H1 (cell line): ENCODE results near the gene P2RX5. TPM values are rescaled to one million over a fixed set of nuclear protein-coding genes. Genes with fewer than 3 reads are reported as not detected.

Experiments
- CTCF ChIA-PET: fragments of 300-600 bp; sonication (Branson Sonifier 250); formaldehyde crosslinking; loops from one replicate; lab custom pipeline; 2021; ENCODE audit not compliant: partially characterized antibody; lab: Charles Lee
- POLR2A ChIA-PET: fragments of 300-600 bp; sonication (Branson Sonifier 250); formaldehyde crosslinking; loops from one replicate; lab custom pipeline; 2021; ENCODE audit warnings: inconsistent platforms; ENCODE audit not compliant: partially characterized antibody; lab: Charles Lee
- DNase-seq, 2 experiments: peaks; one replicate each; pipeline versions ENCODE4 v3.0.0 to v3.0.0-alpha.2; 2010 to 2022; ENCODE audit warnings: low spot score in 2 of 2, low read depth in 1 of 2, mixed read lengths in 1 of 2
- FAIRE-seq: peaks from 2 replicates; lab custom pipeline; 2011; peaks lifted over from hg19 to GRCh38; lab: Jason Lieb, UNC
- H2AFZ ChIP-seq: 2 replicates; pipeline ENCODE4 v1.8.1; 2012; ENCODE audit warnings: low read length, inconsistent platforms
- H2AK5ac ChIP-seq: 2 replicates; pipeline ENCODE4 v1.6.1; 2013; ENCODE audit warnings: low read depth, low read length
- H2BK120ac ChIP-seq: replicated peaks from 2 replicates; pipeline ENCODE3; 2013; ENCODE audit warnings: low read depth, low read length, inconsistent platforms
- H2BK12ac ChIP-seq: 2 replicates; pipeline ENCODE4 v1.6.1; 2013; ENCODE audit warnings: low read depth, low read length
- H2BK15ac ChIP-seq: 2 replicates; pipeline ENCODE4 v1.6.1; 2013; ENCODE audit warnings: low read length
- H2BK20ac ChIP-seq: 2 replicates; pipeline ENCODE4 v1.6.1; 2013; ENCODE audit warnings: low read length
- H2BK5ac ChIP-seq: 2 replicates; pipeline ENCODE4 v1.6.1; 2013; ENCODE audit warnings: low read depth, low read length
- H3K14ac ChIP-seq: 2 replicates; pipeline ENCODE4 v1.6.1; 2013; ENCODE audit warnings: inconsistent platforms; ENCODE audit not compliant: insufficient read length
- H3K18ac ChIP-seq: 2 replicates; pipeline ENCODE4 v1.6.1; 2013; ENCODE audit warnings: low read length; ENCODE audit errors: extremely low read depth
- H3K23ac ChIP-seq: 2 replicates; pipeline ENCODE4 v1.6.1; 2013; ENCODE audit warnings: inconsistent platforms; ENCODE audit not compliant: insufficient read length
- H3K23me2 ChIP-seq: 2 replicates; pipeline ENCODE4 v1.6.1; 2013; ENCODE audit warnings: low read depth, low read length
- H3K27ac ChIP-seq: 2 replicates; pipeline ENCODE4 v1.6.1; 2011; ENCODE audit warnings: low read depth, low read length, inconsistent platforms
- H3K27me3 ChIP-seq, 4 experiments: replicated peaks in 1 of 4; 1 replicate in 1 of 4; 2 replicates in 3 of 4; pipeline versions ENCODE4 v1.6.1 to v1.8.1; 2011 to 2013; ENCODE audit warnings: low read length in 3 of 4, mild to moderate bottlenecking in 3 of 4, inconsistent platforms in 2 of 4, mixed read lengths in 2 of 4, moderate library complexity in 1 of 4; ENCODE audit not compliant: control insufficient read depth in 3 of 4, insufficient read depth in 3 of 4; ENCODE audit errors: extremely low read depth in 1 of 4
- H3K36me3 ChIP-seq, 4 experiments: 2 replicates each; pipeline versions ENCODE4 v1.6.1 to v1.8.1; 2011 to 2013; ENCODE audit warnings: mild to moderate bottlenecking in 4 of 4, low read length in 3 of 4, moderate library complexity in 2 of 4, control low read depth in 1 of 4, inconsistent platforms in 1 of 4; ENCODE audit not compliant: insufficient read depth in 4 of 4, control insufficient read depth in 2 of 4
- H3K4ac ChIP-seq: replicated peaks from 2 replicates; pipeline ENCODE3; 2013; ENCODE audit warnings: low read length, low read depth, mixed read lengths, inconsistent platforms; ENCODE audit not compliant: insufficient read length
- H3K4me1 ChIP-seq, 4 experiments: replicated peaks in 1 of 4; 1 replicate in 1 of 4; 2 replicates in 3 of 4; pipeline versions ENCODE4 v1.6.1 to v1.8.1; 2011 to 2013; ENCODE audit warnings: low read length in 3 of 4, inconsistent platforms in 2 of 4, mixed read lengths in 1 of 4; ENCODE audit not compliant: insufficient read depth in 4 of 4, control insufficient read depth in 3 of 4
- H3K4me2 ChIP-seq, 2 experiments: 2 replicates each; pipeline versions ENCODE4 v1.6.1 to v1.8.1; 2011 to 2013; ENCODE audit warnings: low read depth in 2 of 2, low read length in 2 of 2, control low read depth in 1 of 2, inconsistent platforms in 1 of 2, mild to moderate bottlenecking in 1 of 2; ENCODE audit not compliant: insufficient read depth in 1 of 2
- H3K4me3 ChIP-seq, 4 experiments: fragments of 200-600, 300-600 bp in 1 of 4; sonication (generic), shearing (Covaris generic), sonication (Bioruptor Twin) in 1 of 4; 2 replicates each; pipeline versions ENCODE4 v1.5.1 to v1.8.1; 2011 to 2016; ENCODE audit warnings: low read length in 4 of 4, low read depth in 3 of 4, control low read depth in 2 of 4, inconsistent platforms in 2 of 4, mild to moderate bottlenecking in 2 of 4, mixed read lengths in 1 of 4, moderate library complexity in 1 of 4; ENCODE audit not compliant: insufficient read depth in 2 of 4; ENCODE audit errors: extremely low read depth in 1 of 4
- H3K56ac ChIP-seq: replicated peaks from 2 replicates; pipeline ENCODE3; 2013; ENCODE audit warnings: low read depth, mild to moderate bottlenecking, mixed read lengths, low read length, inconsistent platforms; ENCODE audit not compliant: insufficient read length
- H3K79me1 ChIP-seq: 2 replicates; pipeline ENCODE4 v1.6.1; 2013; ENCODE audit warnings: low read depth, low read length, control low read depth
- H3K79me2 ChIP-seq, 2 experiments: 2 replicates each; pipeline versions ENCODE4 v1.6.1 to v1.8.1; 2012 to 2013; ENCODE audit warnings: low read length in 2 of 2, mild to moderate bottlenecking in 2 of 2, inconsistent platforms in 1 of 2; ENCODE audit not compliant: insufficient read depth in 2 of 2, control insufficient read depth in 1 of 2
- H3K9ac ChIP-seq, 4 experiments: replicated peaks in 1 of 4; 1 replicate in 1 of 4; 2 replicates in 3 of 4; pipeline versions ENCODE4 v1.6.1 to v1.8.1; 2011 to 2013; ENCODE audit warnings: low read depth in 3 of 4, low read length in 3 of 4, control low read depth in 2 of 4, mild to moderate bottlenecking in 2 of 4, moderate library complexity in 2 of 4, inconsistent platforms in 1 of 4; ENCODE audit errors: extremely low read depth in 1 of 4
- H3K9me3 ChIP-seq, 2 experiments: 2 replicates each; pipeline versions ENCODE4 v1.6.1 to v1.8.1; 2012 to 2013; ENCODE audit warnings: mild to moderate bottlenecking in 2 of 2, moderate library complexity in 2 of 2, control low read depth in 1 of 2, inconsistent platforms in 1 of 2, low read depth in 1 of 2, low read length in 1 of 2, mixed read lengths in 1 of 2; ENCODE audit not compliant: insufficient read depth in 2 of 2
- H4K20me1 ChIP-seq, 2 experiments: replicated peaks in 1 of 2; 2 replicates each; pipeline versions ENCODE3 to v1.8.1; 2011 to 2013; ENCODE audit warnings: inconsistent platforms in 2 of 2, low read length in 2 of 2, mild to moderate bottlenecking in 1 of 2; ENCODE audit not compliant: insufficient read depth in 2 of 2, control insufficient read depth in 1 of 2
- H4K5ac ChIP-seq: 2 replicates; pipeline ENCODE4 v1.6.1; 2013; ENCODE audit warnings: low read length, low read depth, mixed read lengths, inconsistent platforms; ENCODE audit not compliant: insufficient read length
- H4K8ac ChIP-seq: 2 replicates; pipeline ENCODE4 v1.8.0; 2013; ENCODE audit warnings: mild to moderate bottlenecking, moderate library complexity, low read length, inconsistent platforms; ENCODE audit not compliant: insufficient read depth; ENCODE audit errors: extremely low read depth
- H4K91ac ChIP-seq: replicated peaks from 2 replicates; pipeline ENCODE3; 2013; ENCODE audit warnings: low read length, mixed read lengths, inconsistent platforms; ENCODE audit not compliant: insufficient read length
- MAX ChIP-seq: IDR thresholded peaks from 2 replicates; pipeline ENCODE4 v1.6.1; 2012; ENCODE audit warnings: inconsistent platforms
- TBP ChIP-seq: IDR thresholded peaks from 2 replicates; pipeline ENCODE4 v1.6.1; 2011; ENCODE audit warnings: low read depth, low read length, improper control_type of control experiment
- WGBS, 2 experiments: shearing (Covaris generic) in 1 of 2; methylation state at CpG; one replicate each; pipeline versions ENCODE4 v1.1.6 to v1.1.7; 2013 to 2015; ENCODE audit warnings: low lambda C conversion rate in 2 of 2, mixed read lengths in 2 of 2, inconsistent platforms in 1 of 2, low coverage in 1 of 2, missing lambda C conversion rate in 1 of 2; ENCODE audit not compliant: insufficient replicate concordance in 2 of 2, insufficient coverage in 1 of 2, insufficient read length in 1 of 2; ENCODE audit errors: extremely low coverage in 1 of 2, missing lambda C conversion rate in 1 of 2; 5-methylcytosine and 5-hydroxymethylcytosine counted together
- polyA plus RNA-seq, 7 experiments: library from polyadenylated mRNA; depleted of rRNA in 3 of 7; stranded (reverse) in 5 of 7; unstranded in 2 of 7; fragments of >200 nt in 5 of 7; fragments of 200-250 nt in 2 of 7; gene quantifications; 1 replicate in 5 of 7; 2 replicates in 1 of 7; 4 replicates in 1 of 7; pipeline versions ENCODE4 v1.2.1 to v1.2.3, GENCODE V29; 2011 to 2013; ENCODE audit warnings: missing spikeins in 2 of 7, mixed read lengths in 2 of 7
- total RNA-seq: library from RNA; stranded (reverse); fragmentation: NEBNext Ultra II Directional; extraction: Animal tissue kit (Norgen Biotek cat#: 25700); gene quantifications from 2 replicates; pipeline ENCODE4 v1.2.1, GENCODE V29; 2021

The P2RX5 gene
- total and polyA plus RNA-seq, 2 of the 8 experiments (the other 6 are each of a cell fraction or from before 2014, with no cell fraction given) = 12.0 to 15.6 TPM

- no peak overlapping the region for H2BK12ac ChIP-seq
- H4K91ac ChIP-seq = peak overlapping the region; percentile 64
- no peak overlapping the region for H3K4ac ChIP-seq
- peaks cover 12% of the 10 kb centered on the region for H3K23me2 ChIP-seq
- peak overlapping the region; percentile 36 for H3K56ac ChIP-seq
- peak overlapping the region; percentile 84 to 97 (median 93) for H3K9ac ChIP-seq
- peaks cover 4 to 18% of the 10 kb centered on the region in 2 experiments for H4K20me1 ChIP-seq
- no peak overlapping the region for H2BK120ac ChIP-seq
- no peaks in the 10 kb centered on the region for H3K9me3 ChIP-seq
- peaks cover 14% of the 10 kb centered on the region for H3K79me1 ChIP-seq
- TF ChIP-seq MAX = no peak
- 0 out of 2 replicates have a peak, but pooled peaks have one; percentile 31 for TF ChIP-seq TBP
- peak overlapping the region; percentile 67 to 84 (median 75) for H3K4me3 ChIP-seq
- no peak overlapping the region for H3K14ac ChIP-seq
- peak overlapping the region; percentile 95; the same call in 1 of the 2 replicates for H4K8ac ChIP-seq
- H2BK15ac ChIP-seq = no peak overlapping the region
- no peak for DNase-seq
- no peak overlapping the region for H3K18ac ChIP-seq
- no peak overlapping the region for H3K23ac ChIP-seq
- no peak for FAIRE-seq
- ChIA-PET CTCF (interaction anchor here (1.1 to 9.3 kb wide), 3 partner anchors 13 to 87 kb away, joined by 3 to 72 read pairs (median 10); no protein-coding TSS in a partner anchor), POLR2A (interaction anchor here (0.6 to 3.9 kb wide), 9 partner anchors 10 to 54 kb away, joined by 3 to 15 read pairs (median 4); partner anchors contain the start of gene P2RX5)
- H2BK20ac ChIP-seq = no peak overlapping the region
- H2AK5ac ChIP-seq = no peak overlapping the region
- peaks cover 10 to 42% of the 10 kb centered on the region in 2 experiments for H3K79me2 ChIP-seq
- H3K4me1 ChIP-seq = peaks cover 0 to 13% (median 8%) of the 10 kb centered on the region in 4 experiments; a peak in 5 of 7 replicates
- H4K5ac ChIP-seq = peak overlapping the region; percentile 21
- no peak overlapping the region for H2AFZ ChIP-seq
- 24% methylated on average over 25 of the region's 27 CpGs; no CpG with 5 or more reads in 1 of the 2 experiments for WGBS, 2 experiments
- H3K4me2 ChIP-seq = peak overlapping the region; percentile 92 to 93
- peak overlapping the region; percentile 56 for H2BK5ac ChIP-seq
- peak overlapping the region; percentile 71; the same call in 1 of the 2 replicates for H3K27ac ChIP-seq
- no peaks in the 10 kb centered on the region for H3K27me3 ChIP-seq
- peaks cover 8 to 31% (median 11%) of the 10 kb centered on the region in 4 experiments for H3K36me3 ChIP-seq
Observed at GRCh38 chr17:3724378-3725077, 28.6 kb upstream of the P2RX5 start.
